Esophagus muscularis mucosa (tissue), 4 donors: ENCODE measurements around the gene ZSCAN2.

ENCODE experiments used
- EP300 ChIP-seq: sonication (generic); formaldehyde crosslinking; IDR thresholded peaks from one replicate; pipeline ENCODE4 v1.6.1; 2017; ENCODE audit warnings: antibody characterized with exemption
- POLR2A ChIP-seq: fragments of 450-650 bp; IDR thresholded peaks from one replicate; pipeline ENCODE4 v1.6.1; 2017; ENCODE audit warnings: antibody characterized with exemption, moderate library complexity, mild to moderate bottlenecking, low read depth
- POLR2AphosphoS5 ChIP-seq, 2 donors: sonication (generic); formaldehyde crosslinking; IDR thresholded peaks; one replicate each; pipeline ENCODE4 v1.6.1; 2017; ENCODE audit warnings: antibody characterized with exemption in 2 of 2
- TF ChIP-seq, protein P1 (sequence below), 3 experiments: fragments of 200-600 bp in 2 of 3; fragments of 450-650 bp in 1 of 3; sonication (generic) in 2 of 3; IDR thresholded peaks; one replicate each; pipeline ENCODE4 v1.5.1; 2017 to 2019; ENCODE audit warnings: antibody characterized with exemption in 3 of 3, mild to moderate bottlenecking in 2 of 3, moderate library complexity in 1 of 3

DNA sequence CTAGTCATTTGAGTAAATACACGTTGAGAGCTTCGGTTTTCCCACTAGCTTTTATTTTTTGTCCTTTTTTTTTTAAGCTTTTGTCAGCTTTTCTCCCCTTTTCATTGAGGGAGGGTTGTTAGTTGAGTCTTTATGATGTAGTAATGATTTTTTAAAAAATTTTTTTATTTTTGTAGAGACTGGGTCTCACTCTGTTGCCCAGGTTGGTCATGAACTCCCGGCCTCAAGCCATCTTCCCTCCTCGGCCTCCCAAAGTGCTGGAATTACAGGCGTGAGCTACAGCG, 688 bp downstream of the ZSCAN2 start:
- TF ChIP-seq, protein P1, sequence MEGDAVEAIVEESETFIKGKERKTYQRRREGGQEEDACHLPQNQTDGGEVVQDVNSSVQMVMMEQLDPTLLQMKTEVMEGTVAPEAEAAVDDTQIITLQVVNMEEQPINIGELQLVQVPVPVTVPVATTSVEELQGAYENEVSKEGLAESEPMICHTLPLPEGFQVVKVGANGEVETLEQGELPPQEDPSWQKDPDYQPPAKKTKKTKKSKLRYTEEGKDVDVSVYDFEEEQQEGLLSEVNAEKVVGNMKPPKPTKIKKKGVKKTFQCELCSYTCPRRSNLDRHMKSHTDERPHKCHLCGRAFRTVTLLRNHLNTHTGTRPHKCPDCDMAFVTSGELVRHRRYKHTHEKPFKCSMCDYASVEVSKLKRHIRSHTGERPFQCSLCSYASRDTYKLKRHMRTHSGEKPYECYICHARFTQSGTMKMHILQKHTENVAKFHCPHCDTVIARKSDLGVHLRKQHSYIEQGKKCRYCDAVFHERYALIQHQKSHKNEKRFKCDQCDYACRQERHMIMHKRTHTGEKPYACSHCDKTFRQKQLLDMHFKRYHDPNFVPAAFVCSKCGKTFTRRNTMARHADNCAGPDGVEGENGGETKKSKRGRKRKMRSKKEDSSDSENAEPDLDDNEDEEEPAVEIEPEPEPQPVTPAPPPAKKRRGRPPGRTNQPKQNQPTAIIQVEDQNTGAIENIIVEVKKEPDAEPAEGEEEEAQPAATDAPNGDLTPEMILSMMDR (IDR thresholded peaks at IDR 0.05), result no peak
- TF ChIP-seq POLR2A (no peak), POLR2AphosphoS5 (IDR thresholded peaks at IDR 0.05) (no peak), EP300 (no peak)
